ENCODE data around the gene NFAM1.

NFAM1 gene

DNA sequence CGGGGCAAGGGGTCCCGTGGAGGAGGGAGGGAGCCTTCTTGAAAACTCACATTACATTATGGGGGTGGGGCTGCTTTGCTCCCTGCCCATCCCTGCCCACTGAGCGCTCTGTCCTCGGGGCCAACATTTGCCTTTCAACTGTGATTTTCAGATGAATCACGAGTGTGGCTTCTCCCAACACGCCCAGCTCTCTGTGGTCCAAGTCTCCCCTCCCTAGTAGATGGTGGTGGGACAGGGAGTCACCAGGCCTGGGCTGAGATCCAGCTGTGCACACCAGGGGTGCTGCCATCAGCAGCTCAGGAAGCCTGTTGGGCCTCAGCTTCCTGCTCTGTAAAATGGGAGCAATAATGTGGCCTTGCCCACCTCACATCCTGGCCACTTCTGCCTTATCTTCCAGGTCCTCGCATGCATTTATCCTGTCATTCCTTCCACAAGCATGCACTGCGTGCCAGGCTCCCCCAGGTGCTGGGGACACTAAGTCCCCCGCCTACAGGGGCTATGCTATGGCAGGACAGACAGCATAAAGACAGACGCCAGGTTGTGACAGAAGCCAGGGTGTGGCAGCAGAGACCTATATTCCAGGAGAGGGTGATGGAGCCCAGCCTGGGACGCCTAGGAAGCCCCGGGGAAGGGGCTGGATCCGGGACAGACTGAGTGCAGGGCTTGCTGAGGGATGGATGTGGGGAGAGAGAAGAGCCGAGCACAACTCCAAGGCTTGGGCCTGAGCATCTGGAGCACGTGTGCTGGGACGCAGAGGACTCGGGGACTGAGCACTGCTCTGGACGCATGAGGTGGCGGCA is 30.5 kb downstream of the NFAM1 start:
- CTCF ChIA-PET: no interaction called here
- POLR2A ChIA-PET: interaction anchor here (0.7 kb wide), 1 partner anchor 56 kb away, joined by 3 read pairs; no protein-coding TSS in a partner anchor

DNA sequence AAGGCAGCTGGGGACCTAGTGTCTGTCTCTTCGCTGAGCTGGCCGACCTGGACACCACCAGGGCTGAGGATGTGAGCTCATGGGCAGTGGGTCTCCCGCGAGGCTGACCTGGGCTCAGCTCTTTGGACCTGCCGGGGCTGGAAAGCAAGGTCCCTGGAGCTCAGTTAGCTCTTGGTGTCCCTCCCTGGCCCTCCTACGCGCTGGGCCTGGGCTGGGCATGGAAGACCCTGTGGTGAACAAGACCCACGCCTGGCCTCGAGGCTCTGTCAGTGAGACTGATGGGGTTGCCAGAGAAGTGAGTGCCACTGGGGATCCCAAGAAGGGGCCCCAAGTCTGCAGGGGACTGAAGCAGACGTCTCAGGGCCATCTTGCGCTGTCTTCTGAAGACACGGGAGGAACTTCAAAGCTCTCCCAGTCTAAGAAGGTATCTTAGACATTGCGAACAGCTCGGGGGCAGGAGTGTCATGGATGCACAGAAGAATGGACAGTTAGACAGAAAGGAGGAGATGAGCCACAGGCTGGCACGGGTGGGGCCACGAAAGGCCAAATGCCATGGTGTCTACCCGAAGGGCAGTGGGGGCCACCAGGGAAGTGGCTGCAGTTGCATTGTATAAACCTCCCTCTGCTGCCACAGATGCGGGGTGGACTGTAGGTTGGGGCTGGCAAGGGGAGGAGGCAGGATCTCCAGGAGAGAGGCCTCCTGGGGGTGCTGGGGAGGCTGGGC is 31.2 kb downstream of the NFAM1 start:
- TF ChIP-seq ZNF654 (tag by site-specific recombination; IDR thresholded peaks at IDR 0.05; ENCODE audit: low read depth): no peak
- no peak for TF ChIP-seq ZNF10 (tag by site-specific recombination; IDR thresholded peaks at IDR 0.05)
- TF ChIP-seq, protein P1, sequence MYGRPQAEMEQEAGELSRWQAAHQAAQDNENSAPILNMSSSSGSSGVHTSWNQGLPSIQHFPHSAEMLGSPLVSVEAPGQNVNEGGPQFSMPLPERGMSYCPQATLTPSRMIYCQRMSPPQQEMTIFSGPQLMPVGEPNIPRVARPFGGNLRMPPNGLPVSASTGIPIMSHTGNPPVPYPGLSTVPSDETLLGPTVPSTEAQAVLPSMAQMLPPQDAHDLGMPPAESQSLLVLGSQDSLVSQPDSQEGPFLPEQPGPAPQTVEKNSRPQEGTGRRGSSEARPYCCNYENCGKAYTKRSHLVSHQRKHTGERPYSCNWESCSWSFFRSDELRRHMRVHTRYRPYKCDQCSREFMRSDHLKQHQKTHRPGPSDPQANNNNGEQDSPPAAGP (tag by site-specific recombination; IDR thresholded peaks at IDR 0.05): no peak
- TF ChIP-seq ZSCAN16 (tag by site-specific recombination; IDR thresholded peaks at IDR 0.05): no peak
- TF ChIP-seq, protein P2, sequence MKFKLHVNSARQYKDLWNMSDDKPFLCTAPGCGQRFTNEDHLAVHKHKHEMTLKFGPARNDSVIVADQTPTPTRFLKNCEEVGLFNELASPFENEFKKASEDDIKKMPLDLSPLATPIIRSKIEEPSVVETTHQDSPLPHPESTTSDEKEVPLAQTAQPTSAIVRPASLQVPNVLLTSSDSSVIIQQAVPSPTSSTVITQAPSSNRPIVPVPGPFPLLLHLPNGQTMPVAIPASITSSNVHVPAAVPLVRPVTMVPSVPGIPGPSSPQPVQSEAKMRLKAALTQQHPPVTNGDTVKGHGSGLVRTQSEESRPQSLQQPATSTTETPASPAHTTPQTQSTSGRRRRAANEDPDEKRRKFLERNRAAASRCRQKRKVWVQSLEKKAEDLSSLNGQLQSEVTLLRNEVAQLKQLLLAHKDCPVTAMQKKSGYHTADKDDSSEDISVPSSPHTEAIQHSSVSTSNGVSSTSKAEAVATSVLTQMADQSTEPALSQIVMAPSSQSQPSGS (tag by site-specific recombination; IDR thresholded peaks at IDR 0.05; ENCODE audit: low read depth): no peak
- no peak for TF ChIP-seq ZFP41 (tag by site-specific recombination; IDR thresholded peaks at IDR 0.05; ENCODE audit: borderline replicate concordance)
- TF ChIP-seq, protein P3, sequence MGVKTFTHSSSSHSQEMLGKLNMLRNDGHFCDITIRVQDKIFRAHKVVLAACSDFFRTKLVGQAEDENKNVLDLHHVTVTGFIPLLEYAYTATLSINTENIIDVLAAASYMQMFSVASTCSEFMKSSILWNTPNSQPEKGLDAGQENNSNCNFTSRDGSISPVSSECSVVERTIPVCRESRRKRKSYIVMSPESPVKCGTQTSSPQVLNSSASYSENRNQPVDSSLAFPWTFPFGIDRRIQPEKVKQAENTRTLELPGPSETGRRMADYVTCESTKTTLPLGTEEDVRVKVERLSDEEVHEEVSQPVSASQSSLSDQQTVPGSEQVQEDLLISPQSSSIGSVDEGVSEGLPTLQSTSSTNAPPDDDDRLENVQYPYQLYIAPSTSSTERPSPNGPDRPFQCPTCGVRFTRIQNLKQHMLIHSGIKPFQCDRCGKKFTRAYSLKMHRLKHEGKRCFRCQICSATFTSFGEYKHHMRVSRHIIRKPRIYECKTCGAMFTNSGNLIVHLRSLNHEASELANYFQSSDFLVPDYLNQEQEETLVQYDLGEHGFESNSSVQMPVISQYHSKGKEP (tag by site-specific recombination; IDR thresholded peaks at IDR 0.05): no peak
- ChIA-PET CTCF (interaction anchor here (0.5 kb wide), 1 partner anchor 29 kb away, joined by 3 read pairs; no protein-coding TSS in a partner anchor), POLR2A (interaction anchor here (0.6 to 0.7 kb wide), 2 partner anchors 24 to 55 kb away, joined by 3 read pairs; no protein-coding TSS in a partner anchor)
- H3K27ac ChIP-seq (ENCODE audit: extremely low read depth, low read depth, low read length): no peak overlapping the region
- H3K36me3 ChIP-seq (ENCODE audit: control insufficient read depth in 2 of 2, insufficient read depth in 1 of 2, low read length in 2 of 2): no peaks in the 10 kb centered on the region
- H3K9me3 ChIP-seq (ENCODE audit: control insufficient read depth, insufficient read depth, low read depth, low read length): no peaks in the 10 kb centered on the region
- no peak overlapping the region for H3K4me3 ChIP-seq (ENCODE audit: low read depth, low read length)
- 0 out of 2 replicates have a peak, but pooled peaks cover 3% of the 10 kb centered on the region for H3K4me1 ChIP-seq (ENCODE audit: control insufficient read depth, insufficient read depth, low read length)

More for the DNA sequence above, 30.5 kb downstream of the NFAM1 start:
- TF ChIP-seq ZNF169 (tag by site-specific recombination; IDR thresholded peaks at IDR 0.05) (no peak), ZSCAN23 (tag by site-specific recombination; IDR thresholded peaks at IDR 0.05) (no peak), ZIC2 (tag by site-specific recombination; IDR thresholded peaks at IDR 0.05) (peak; percentile 21; the same call in 1 of the 2 replicates), WT1 (tag by site-specific recombination; IDR thresholded peaks at IDR 0.05) (no peak), REPIN1 (tag by site-specific recombination; IDR thresholded peaks at IDR 0.05; ENCODE audit: low read depth) (no peak)
- TF ChIP-seq, protein P4, sequence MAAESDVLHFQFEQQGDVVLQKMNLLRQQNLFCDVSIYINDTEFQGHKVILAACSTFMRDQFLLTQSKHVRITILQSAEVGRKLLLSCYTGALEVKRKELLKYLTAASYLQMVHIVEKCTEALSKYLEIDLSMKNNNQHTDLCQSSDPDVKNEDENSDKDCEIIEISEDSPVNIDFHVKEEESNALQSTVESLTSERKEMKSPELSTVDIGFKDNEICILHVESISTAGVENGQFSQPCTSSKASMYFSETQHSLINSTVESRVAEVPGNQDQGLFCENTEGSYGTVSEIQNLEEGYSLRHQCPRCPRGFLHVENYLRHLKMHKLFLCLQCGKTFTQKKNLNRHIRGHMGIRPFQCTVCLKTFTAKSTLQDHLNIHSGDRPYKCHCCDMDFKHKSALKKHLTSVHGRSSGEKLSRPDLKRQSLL (tag by site-specific recombination; IDR thresholded peaks at IDR 0.05): 0 out of 2 replicates have a peak, but pooled peaks have one; percentile 20
- TF ChIP-seq, protein P1 (tag by site-specific recombination; IDR thresholded peaks at IDR 0.05): peak; percentile 35; the same call in 1 of the 2 replicates
- no peaks in the 10 kb centered on the region for H3K36me3 ChIP-seq (ENCODE audit: control insufficient read depth in 2 of 2, insufficient read depth in 1 of 2, low read length in 2 of 2)
- no peaks in the 10 kb centered on the region for H3K9me3 ChIP-seq (ENCODE audit: control insufficient read depth, insufficient read depth, low read depth, low read length)
- H3K4me3 ChIP-seq (ENCODE audit: low read depth, low read length): no peak overlapping the region
- no peak overlapping the region for H3K27ac ChIP-seq (ENCODE audit: extremely low read depth, low read depth, low read length)
- 0 out of 2 replicates have a peak, but pooled peaks cover 3% of the 10 kb centered on the region for H3K4me1 ChIP-seq (ENCODE audit: control insufficient read depth, insufficient read depth, low read length)

All from HEK293 (cell line).